NCI-H82 treated with DMSO at 0.1 percent for 48 hours (cell line): ENCODE results near the gene COMT.

Experiments
- DNase-seq: peaks from one replicate; lab custom pipeline; 2025; ENCODE audit not compliant: unreplicated experiment; lab: John Stamatoyannopoulos, UW

The COMT gene

GRCh38 chr22:19992481-19992911 lies 50.9 kb downstream of the COMT start:
- DNase-seq = no peak

- no peak for DNase-seq
These were observed 51.4 kb downstream of the COMT start for GRCh38 chr22:19992921-19993355.

GRCh38 chr22:19993926-19994325 lies 52.4 kb downstream of the COMT start:
- no peak for DNase-seq

GRCh38 chr22:19994851-19995610 lies 53.5 kb downstream of the COMT start:
- no peak for DNase-seq

GRCh38 chr22:19995611-19996339 lies 54.2 kb downstream of the COMT start:
- DNase-seq = no peak

GRCh38 chr22:19996694-19997384 lies 55.3 kb downstream of the COMT start:
- peak; percentile 39 for DNase-seq

- DNase-seq = no peak
These were observed 56.1 kb downstream of the COMT start for GRCh38 chr22:19997561-19998231.

GRCh38 chr22:19998232-19998951 lies 56.8 kb downstream of the COMT start:
- DNase-seq = no peak

GRCh38 chr22:19998991-19999820 lies 57.6 kb downstream of the COMT start:
- DNase-seq = no peak

- DNase-seq = no peak
These were observed 58.9 kb downstream of the COMT start for GRCh38 chr22:20000246-20001081.

- DNase-seq = no peak
These were observed 59.6 kb downstream of the COMT start for GRCh38 chr22:20001082-20001638.

GRCh38 chr22:20002128-20002527 lies 60.6 kb downstream of the COMT start:
- DNase-seq = no peak

GRCh38 chr22:20002636-20003035 lies 61.1 kb downstream of the COMT start:
- DNase-seq = no peak

GRCh38 chr22:20003304-20003703 lies 61.7 kb downstream of the COMT start:
- DNase-seq = no peak

GRCh38 chr22:20004464-20004863 lies 62.9 kb downstream of the COMT start:
- DNase-seq = no peak

GRCh38 chr22:20008221-20008995 lies 66.8 kb downstream of the COMT start:
- DNase-seq = no peak

GRCh38 chr22:20009018-20009491 lies 67.5 kb downstream of the COMT start:
- DNase-seq = no peak
